Measurements from ENCODE around the gene TSPEAR.

The TSPEAR gene

DNA sequence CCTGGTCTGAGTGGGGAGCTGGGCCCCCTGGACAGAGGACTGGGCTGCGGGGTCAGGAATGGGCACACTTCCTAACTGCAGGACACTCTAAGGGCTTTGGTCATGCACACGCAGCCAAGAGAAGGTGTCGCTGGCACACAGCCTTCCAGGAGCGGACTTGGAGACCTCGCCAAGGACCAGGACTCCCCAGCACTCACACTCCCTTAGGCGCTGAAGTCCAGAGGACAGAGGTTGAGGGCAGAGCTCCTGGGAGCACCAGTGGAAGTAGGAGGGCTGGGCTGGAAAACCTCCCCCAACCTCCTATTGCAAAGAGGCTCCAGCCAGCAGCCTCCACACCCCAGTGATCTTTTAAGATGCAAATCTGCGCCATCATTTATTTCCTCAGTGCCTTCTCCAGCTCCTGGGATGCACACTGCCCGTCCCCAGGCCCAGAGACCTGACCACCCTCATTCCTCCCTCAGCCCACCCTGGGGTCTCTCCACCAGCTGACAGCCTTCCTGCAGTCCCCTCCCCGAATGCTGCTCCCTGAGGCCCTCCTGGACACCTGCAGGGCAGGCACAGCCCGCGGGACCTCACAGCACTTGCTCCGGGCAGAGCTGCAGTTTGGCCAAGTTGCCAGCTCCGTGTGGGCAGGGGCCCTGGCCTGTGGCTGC, 3.0 kb downstream of the TSPEAR start:
- no peak for DNase-seq (ENCODE audit: low read depth)
- H3K4me3 ChIP-seq (replicated peaks; ENCODE audit: low read depth, low read length) = no peak overlapping the region
- TF ChIP-seq, protein P1, sequence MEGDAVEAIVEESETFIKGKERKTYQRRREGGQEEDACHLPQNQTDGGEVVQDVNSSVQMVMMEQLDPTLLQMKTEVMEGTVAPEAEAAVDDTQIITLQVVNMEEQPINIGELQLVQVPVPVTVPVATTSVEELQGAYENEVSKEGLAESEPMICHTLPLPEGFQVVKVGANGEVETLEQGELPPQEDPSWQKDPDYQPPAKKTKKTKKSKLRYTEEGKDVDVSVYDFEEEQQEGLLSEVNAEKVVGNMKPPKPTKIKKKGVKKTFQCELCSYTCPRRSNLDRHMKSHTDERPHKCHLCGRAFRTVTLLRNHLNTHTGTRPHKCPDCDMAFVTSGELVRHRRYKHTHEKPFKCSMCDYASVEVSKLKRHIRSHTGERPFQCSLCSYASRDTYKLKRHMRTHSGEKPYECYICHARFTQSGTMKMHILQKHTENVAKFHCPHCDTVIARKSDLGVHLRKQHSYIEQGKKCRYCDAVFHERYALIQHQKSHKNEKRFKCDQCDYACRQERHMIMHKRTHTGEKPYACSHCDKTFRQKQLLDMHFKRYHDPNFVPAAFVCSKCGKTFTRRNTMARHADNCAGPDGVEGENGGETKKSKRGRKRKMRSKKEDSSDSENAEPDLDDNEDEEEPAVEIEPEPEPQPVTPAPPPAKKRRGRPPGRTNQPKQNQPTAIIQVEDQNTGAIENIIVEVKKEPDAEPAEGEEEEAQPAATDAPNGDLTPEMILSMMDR (IDR thresholded peaks at IDR 0.05; ENCODE audit: low read length, missing control alignments) = no peak

DNA sequence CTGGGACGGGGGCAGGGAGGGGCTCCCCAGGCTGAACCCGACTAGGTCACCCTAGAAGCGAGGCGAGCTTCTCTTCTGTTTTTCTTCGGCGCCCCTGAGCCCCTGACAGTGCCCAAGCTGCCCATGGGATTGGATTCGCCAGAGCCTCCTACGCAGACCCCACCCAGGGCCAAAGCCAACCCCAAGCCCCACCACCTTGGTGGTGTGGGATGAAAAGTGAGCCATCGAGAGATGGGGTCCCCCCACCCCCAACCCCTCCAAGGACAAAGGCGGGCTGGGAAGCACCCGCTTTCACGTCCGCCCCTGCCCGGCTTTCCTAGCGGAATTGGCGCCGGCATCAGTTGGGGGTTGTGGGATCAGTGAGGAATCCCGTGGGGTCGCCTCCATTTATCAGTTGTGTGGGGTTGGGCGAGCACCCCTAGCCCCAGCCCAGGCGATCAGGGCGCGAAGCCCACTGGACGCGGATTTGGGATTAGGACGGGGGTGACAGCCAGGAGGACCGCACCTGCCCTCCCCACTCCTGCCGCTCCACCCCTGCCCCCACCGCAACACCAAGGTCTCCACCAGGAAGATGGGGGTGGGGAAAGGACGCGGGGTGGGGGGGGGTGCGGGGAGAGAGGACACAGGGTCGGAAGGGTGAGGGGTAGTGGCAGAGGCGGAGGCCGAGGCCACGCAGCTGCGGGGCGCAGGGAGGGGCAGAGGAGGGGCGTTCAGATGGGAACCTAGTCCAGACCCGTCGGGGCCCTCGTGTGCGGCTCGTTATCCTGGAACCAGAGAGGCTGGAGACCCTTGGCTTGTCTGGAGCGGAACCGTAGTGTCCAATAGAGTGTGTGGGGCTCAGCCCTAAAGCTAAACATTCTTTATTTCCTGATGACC, 4.4 kb downstream of the TSPEAR start:
- TF ChIP-seq, protein P1 (IDR thresholded peaks at IDR 0.05; ENCODE audit: low read length, missing control alignments) = no peak
- no peak for DNase-seq (ENCODE audit: low read depth)
- no peak overlapping the region for H3K4me3 ChIP-seq (replicated peaks; ENCODE audit: low read depth, low read length)

DNA sequence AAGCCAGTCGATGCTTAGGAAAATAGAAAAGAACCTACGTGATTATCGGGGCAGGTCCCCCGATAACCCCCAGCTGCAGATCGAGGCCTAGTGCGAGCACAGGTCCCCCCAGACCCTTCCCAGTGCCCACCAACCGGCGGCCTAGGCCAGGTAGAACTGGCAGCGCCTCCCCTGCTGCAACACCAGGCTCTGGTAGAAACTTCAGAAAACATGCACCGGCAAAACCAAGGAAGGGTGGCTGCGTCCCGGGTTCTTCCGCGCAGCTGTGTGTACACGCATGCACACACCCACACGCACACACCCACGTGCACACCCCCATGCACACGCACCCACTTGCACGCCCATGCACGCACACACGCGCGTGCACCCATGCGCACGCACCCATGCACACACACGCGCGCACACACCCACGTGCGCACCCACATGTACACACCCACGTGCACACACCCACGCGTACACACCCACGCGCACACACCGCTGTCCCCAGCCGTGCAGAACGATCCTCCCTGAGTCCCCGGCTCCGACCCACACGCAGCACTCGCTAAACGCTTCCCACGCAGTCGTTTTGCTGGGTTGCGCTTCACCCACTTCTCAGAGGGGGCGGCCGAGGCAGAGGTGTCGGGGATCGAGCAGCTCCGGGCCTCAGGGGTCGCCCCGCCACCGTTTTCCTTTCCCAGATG, 5.2 kb downstream of the TSPEAR start:
- DNase-seq (ENCODE audit: low read depth) = no peak
- TF ChIP-seq, protein P1 (IDR thresholded peaks at IDR 0.05; ENCODE audit: low read length, missing control alignments) = no peak
- no peak overlapping the region for H3K4me3 ChIP-seq (replicated peaks; ENCODE audit: low read depth, low read length)

DNA sequence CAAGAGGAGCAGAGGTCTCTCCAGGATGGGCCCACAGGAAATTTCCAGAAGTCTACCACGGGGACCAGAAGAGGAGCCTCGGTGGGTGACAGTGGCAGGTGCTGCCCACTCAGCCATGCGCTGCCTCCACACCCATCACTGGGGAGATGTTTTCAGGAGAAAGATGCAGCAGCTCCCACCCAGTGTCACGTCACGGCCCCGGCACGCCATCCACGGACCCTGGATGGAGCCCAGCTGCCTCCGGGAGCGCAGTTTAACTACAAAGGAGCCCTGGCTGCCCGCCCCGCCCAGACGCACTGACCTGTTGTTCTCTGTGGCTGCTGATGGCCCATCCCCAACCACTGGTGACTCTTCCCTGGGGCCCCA, 6.8 kb downstream of the TSPEAR start:
- no peak overlapping the region for H3K4me3 ChIP-seq (replicated peaks; ENCODE audit: low read depth, low read length)
- TF ChIP-seq, protein P1 (IDR thresholded peaks at IDR 0.05; ENCODE audit: low read length, missing control alignments) = no peak
- DNase-seq (ENCODE audit: low read depth) = no peak

DNA sequence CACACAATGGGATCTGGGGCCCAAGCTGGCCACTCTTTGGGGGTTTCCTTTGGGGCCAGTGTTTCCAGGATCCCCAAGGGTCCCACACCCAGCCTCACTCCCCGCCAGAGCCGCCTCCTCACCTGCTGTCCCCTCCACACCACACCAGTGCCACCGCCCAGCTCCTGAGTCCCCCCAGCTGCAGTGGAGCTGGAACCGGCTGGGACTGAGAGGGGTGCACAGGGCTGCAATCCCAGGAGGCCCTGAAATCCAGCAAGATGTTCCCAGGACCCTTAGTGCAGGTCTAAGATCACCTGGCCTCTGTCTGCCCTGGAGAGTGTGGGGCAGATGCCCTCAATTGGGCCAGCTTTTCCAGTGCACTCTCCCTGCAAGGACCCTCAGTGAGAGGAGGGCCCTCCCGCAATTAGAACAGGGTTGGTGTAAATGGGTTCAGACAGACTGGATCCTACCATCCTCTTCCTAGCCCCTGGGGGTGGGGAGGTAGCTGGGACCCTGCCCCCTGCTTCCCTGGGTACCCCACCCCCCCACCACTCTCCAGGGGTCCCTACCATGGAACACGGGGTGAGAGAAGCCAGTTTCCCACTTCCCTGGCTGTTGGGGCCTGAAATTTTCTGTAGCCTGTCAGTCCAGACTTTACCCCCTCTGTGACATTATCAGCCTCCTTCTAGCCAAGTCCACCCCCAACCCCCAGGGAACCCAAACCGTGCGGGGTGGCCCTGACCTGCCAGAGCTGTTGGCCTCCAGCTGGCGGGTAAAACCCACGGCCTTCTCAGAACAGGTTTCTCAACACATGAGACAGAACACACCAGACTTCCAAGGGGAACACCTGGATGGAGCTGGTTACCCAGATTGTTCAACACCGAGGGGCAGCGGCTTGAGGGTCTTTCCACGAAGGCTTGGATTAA, 7.4 kb downstream of the TSPEAR start:
- TF ChIP-seq, protein P1 (IDR thresholded peaks at IDR 0.05; ENCODE audit: low read length, missing control alignments) = no peak
- no peak for DNase-seq (ENCODE audit: low read depth)
- no peak overlapping the region for H3K4me3 ChIP-seq (replicated peaks; ENCODE audit: low read depth, low read length)

DNA sequence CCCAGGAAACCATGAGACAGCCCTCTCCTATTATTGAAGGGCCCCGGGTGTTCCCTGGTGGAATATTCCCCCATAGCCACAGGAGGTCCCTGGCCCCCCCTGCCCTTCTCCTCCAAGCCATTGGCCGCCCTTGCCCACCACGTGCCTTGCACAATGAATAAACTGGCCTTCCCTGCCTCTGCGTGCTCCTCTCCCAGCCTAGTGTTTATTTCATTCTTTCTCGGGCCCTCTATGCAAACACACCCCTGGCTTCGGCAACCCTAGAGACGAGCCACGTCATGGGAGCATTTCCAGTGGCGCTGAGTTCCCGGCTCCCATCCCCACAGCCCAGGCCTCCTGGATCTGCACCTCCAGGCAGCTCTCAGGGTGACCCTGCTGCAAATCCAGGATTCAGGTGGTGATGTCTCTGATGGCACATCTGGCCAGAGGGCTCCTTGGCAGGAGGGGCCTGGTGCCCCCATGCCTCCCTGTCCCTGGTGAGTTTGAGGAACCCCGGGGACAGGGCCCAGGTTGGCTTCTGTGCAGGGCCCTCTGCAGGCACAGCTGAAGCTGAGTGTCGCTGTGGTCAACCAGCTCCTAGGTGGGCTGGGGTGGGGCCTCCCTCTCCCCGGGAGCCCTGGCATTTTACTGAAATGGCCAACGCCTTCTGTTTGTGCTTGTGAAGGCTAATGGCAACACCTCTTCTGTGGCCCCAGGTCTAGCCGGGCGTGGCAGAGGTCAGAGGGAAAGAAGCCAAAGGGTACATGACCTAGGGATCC, 8.2 kb downstream of the TSPEAR start:
- no peak overlapping the region for H3K4me3 ChIP-seq (replicated peaks; ENCODE audit: low read depth, low read length)
- DNase-seq (ENCODE audit: low read depth) = no peak
- TF ChIP-seq, protein P1 (IDR thresholded peaks at IDR 0.05; ENCODE audit: low read length, missing control alignments) = no peak

Measured in fibroblast of pulmonary artery (primary cell).